ENCODE data around the gene PQBP1.

DNA sequence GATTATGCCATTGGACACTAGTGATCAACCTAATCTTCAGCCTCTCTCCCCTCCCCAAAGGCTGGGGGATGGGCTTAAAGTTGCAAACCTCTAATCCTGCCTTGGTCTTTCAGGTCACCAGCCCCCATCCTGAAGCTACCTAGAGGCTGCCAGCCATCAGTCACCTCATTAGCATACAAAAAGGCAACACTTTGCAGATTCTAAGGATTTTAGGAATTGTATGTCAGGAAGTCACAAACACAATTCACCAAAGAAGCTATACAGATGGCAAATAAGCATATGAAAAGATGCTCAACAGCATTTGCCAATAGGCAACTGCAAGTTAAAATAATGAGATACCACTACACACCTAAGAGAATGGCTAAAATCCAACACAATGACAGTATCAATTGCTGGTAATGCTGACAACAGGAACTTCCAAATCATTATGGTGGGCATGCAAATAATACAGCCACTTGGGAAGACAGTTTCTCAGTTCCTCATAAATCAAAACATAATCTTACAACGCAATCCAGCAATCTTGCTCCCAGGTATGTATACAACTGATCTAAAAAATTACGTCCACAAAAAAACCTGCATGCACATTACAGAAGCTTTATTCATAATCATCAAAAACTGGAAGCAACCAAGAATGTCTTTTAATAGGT lies 30.1 kb downstream of the PQBP1 start:
- no peak for TF ChIP-seq JUN (IDR thresholded peaks at IDR 0.05; ENCODE audit: borderline replicate concordance, insufficient read depth, insufficient read length, low read depth)
- no peak for TF ChIP-seq POLR2A (IDR thresholded peaks at IDR 0.05; ENCODE audit: low read depth, low read length)
- TF ChIP-seq, protein P1, sequence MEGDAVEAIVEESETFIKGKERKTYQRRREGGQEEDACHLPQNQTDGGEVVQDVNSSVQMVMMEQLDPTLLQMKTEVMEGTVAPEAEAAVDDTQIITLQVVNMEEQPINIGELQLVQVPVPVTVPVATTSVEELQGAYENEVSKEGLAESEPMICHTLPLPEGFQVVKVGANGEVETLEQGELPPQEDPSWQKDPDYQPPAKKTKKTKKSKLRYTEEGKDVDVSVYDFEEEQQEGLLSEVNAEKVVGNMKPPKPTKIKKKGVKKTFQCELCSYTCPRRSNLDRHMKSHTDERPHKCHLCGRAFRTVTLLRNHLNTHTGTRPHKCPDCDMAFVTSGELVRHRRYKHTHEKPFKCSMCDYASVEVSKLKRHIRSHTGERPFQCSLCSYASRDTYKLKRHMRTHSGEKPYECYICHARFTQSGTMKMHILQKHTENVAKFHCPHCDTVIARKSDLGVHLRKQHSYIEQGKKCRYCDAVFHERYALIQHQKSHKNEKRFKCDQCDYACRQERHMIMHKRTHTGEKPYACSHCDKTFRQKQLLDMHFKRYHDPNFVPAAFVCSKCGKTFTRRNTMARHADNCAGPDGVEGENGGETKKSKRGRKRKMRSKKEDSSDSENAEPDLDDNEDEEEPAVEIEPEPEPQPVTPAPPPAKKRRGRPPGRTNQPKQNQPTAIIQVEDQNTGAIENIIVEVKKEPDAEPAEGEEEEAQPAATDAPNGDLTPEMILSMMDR (IDR thresholded peaks at IDR 0.05; ENCODE audit: extremely low read depth in 1 of 2, insufficient read depth in 1 of 2, low read depth in 1 of 2, low read length in 2 of 2) = no peak
- TF ChIP-seq, protein P2, sequence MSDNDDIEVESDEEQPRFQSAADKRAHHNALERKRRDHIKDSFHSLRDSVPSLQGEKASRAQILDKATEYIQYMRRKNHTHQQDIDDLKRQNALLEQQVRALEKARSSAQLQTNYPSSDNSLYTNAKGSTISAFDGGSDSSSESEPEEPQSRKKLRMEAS (IDR thresholded peaks at IDR 0.05; ENCODE audit: insufficient read depth, insufficient read length) = no peak
- no peak for TF ChIP-seq EZH2 (IDR thresholded peaks at IDR 0.05; ENCODE audit: borderline replicate concordance, low read depth, low read length, severe bottlenecking)
- no peak for TF ChIP-seq MYC (IDR thresholded peaks at IDR 0.05; ENCODE audit: low read depth, low read length)

Measured in endothelial cell of umbilical vein (primary cell).